ENCODE results near the gene PPOX. TPM values are rescaled to one million over a fixed set of nuclear protein-coding genes. Genes with fewer than 3 reads are reported as not detected.

Gene PPOX
- total and polyA plus RNA-seq, 2 experiments from 2014 or later: 26.5 to 39.6 TPM

GRCh38 chr1:161171696-161172095 is 5.5 kb downstream of the PPOX start:
- H3K27ac ChIP-seq (ENCODE audit: low read depth): no peak overlapping the region

More at GRCh38 chr1:161171696-161172095, 5.5 kb downstream of the PPOX start:
- Mint-ChIP-seq H3K27ac (no peak overlapping the region), H3K4me3 (no peak overlapping the region), H3K36me3 (ENCODE audit: low read depth) (peaks cover 54% of the 10 kb centered on the region), H3K9me3 (no peaks in the 10 kb centered on the region), H3K27me3 (ENCODE audit: insufficient read depth, low read depth, poor library complexity) (peaks cover 13% of the 10 kb centered on the region), H3K4me1 (peaks cover 11% of the 10 kb centered on the region)
- Histone ChIP-seq H4K20me1 (replicated peaks; ENCODE audit: insufficient read depth) (peaks cover 6% of the 10 kb centered on the region; the same call in 1 of the 2 replicates), H2AFZ (no peak overlapping the region), H3K27me3 (ENCODE audit: insufficient read depth) (no peaks in the 10 kb centered on the region), H3K79me2 (replicated peaks; ENCODE audit: insufficient read depth) (peaks cover 6% of the 10 kb centered on the region), H3K36me3 (ENCODE audit: insufficient read depth) (peaks cover 17% of the 10 kb centered on the region), H3F3A (replicated peaks; ENCODE audit: low read depth) (peaks cover 9% of the 10 kb centered on the region), H3K4me3 (no peak overlapping the region), H3K4me2 (no peak overlapping the region), H3K4me1 (ENCODE audit: insufficient read depth) (peaks cover 5% of the 10 kb centered on the region; the same call in 1 of the 2 replicates), H3K9me2 (ENCODE audit: insufficient read depth) (no peaks in the 10 kb centered on the region)
- DNase-seq (ENCODE audit: low spot score): no peak
- ATAC-seq: no peak
- TF ChIP-seq NANOG (IDR thresholded peaks at IDR 0.05; ENCODE audit: borderline replicate concordance): no peak
- no peak for TF ChIP-seq CREB1 (CRISPR knock-in tag; IDR thresholded peaks at IDR 0.05; ENCODE audit: low read depth)
- TF ChIP-seq JUNB (IDR thresholded peaks at IDR 0.05; ENCODE audit: unreplicated experiment): no peak
- TF ChIP-seq CTCF (conservative IDR thresholded peaks at IDR 0.05; ENCODE audit: low read depth in 2 of 2): no peak
- TF ChIP-seq EZH2phosphoT487 (IDR thresholded peaks at IDR 0.05; ENCODE audit: unreplicated experiment): no peak
- no peak for TF ChIP-seq ZNF114 (CRISPR knock-in tag; IDR thresholded peaks at IDR 0.05)
- TF ChIP-seq REST (IDR thresholded peaks at IDR 0.05; ENCODE audit: unreplicated experiment): no peak
- no peak for TF ChIP-seq POLR2AphosphoS5 (IDR thresholded peaks at IDR 0.05; ENCODE audit: low read depth)
- no peak for TF ChIP-seq ETS1 (IDR thresholded peaks at IDR 0.05)
- no peak for TF ChIP-seq ZNF331 (CRISPR knock-in tag; IDR thresholded peaks at IDR 0.05; ENCODE audit: low read depth)
- no peak for TF ChIP-seq EZH2 (IDR thresholded peaks at IDR 0.05; ENCODE audit: low read depth, unreplicated experiment)
- no peak for TF ChIP-seq ZNF462 (CRISPR knock-in tag; IDR thresholded peaks at IDR 0.05)
- TF ChIP-seq STAT1 (IDR thresholded peaks at IDR 0.05; ENCODE audit: unreplicated experiment): no peak
